SK-N-SH treated with all-trans-retinoic acid at 6 μM for 48 hours (cell line): ENCODE data around the gene GRID1.

Source experiments
- ARNTL ChIP-seq: fragments of 450-650 bp; formaldehyde crosslinking; IDR thresholded peaks from 2 replicates; pipeline ENCODE4 v1.5.0; 2020; ENCODE audit warnings: low read depth, mild to moderate bottlenecking, moderate library complexity, borderline replicate concordance
- CSDC2 ChIP-seq: fragments of 250-450 bp; sonication (Bioruptor Pico); IDR thresholded peaks from 2 replicates; pipeline ENCODE4 v1.5.0; 2020; ENCODE audit warnings: mild to moderate bottlenecking, moderate library complexity
- ISL1 ChIP-seq: fragments of 250-450 bp; sonication (Bioruptor Pico); IDR thresholded peaks from 2 replicates; pipeline ENCODE4 v2.1.2; 2022; ENCODE audit warnings: mild to moderate bottlenecking, moderate library complexity
- RARB ChIP-seq: fragments of 250-450 bp; sonication (Bioruptor Pico); IDR thresholded peaks from 2 replicates; pipeline ENCODE4 v1.8.0; 2021; ENCODE audit warnings: mild to moderate bottlenecking, moderate library complexity
- TOX ChIP-seq: fragments of 250-450 bp; sonication (Bioruptor Pico); IDR thresholded peaks from 2 replicates; pipeline ENCODE4 v1.8.0; 2021; ENCODE audit warnings: mild to moderate bottlenecking, moderate library complexity, borderline replicate concordance
- ZFP30 ChIP-seq: fragments of 450-650 bp; formaldehyde crosslinking; IDR thresholded peaks from 2 replicates; pipeline ENCODE4 v1.5.0; 2022; ENCODE audit warnings: mild to moderate bottlenecking, moderate library complexity
- TF ChIP-seq, protein P1 (sequence below): fragments of 250-450 bp; sonication (Bioruptor Pico); IDR thresholded peaks from 2 replicates; pipeline ENCODE4 v1.5.0; 2020; ENCODE audit warnings: mild to moderate bottlenecking, moderate library complexity

DNA sequence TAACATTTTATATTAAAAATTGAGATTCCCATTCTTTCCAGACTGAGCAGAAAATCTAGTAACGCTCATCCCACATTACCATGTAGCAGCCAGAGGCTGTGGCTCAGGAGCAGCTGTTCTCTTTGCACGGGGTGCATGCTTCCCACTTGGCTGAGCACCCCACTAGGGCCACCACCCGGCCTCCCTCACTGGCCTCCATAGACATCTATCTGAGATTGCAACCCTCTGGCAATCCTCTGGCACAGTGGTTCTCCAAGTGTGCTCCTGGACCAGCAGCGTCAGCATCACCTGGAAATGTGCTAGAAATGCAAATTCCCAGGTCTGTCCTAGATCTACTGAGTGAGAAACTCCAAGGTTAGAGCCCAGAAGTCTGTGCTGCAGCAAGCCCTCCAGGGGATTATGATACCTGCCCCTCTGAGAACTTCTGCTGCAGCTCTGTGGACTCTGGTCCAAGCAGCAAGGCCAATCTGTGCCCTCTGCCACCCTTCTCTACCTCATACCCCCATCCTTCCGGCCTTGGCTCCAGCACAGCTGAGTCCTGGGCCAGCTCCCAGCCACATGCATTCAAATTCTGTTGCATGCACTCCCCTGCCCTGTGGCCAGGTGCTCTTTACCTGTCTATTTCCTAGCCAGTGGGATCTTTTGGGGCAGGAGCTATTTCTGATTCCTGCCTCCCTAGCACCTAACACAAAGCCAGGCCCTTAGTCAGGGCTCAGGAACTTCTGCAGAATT is 301.5 kb downstream of the GRID1 start:
- TF ChIP-seq ISL1 (CRISPR knock-in tag): no peak
- TF ChIP-seq ARNTL (CRISPR knock-in tag): no peak
- TF ChIP-seq, protein P1, sequence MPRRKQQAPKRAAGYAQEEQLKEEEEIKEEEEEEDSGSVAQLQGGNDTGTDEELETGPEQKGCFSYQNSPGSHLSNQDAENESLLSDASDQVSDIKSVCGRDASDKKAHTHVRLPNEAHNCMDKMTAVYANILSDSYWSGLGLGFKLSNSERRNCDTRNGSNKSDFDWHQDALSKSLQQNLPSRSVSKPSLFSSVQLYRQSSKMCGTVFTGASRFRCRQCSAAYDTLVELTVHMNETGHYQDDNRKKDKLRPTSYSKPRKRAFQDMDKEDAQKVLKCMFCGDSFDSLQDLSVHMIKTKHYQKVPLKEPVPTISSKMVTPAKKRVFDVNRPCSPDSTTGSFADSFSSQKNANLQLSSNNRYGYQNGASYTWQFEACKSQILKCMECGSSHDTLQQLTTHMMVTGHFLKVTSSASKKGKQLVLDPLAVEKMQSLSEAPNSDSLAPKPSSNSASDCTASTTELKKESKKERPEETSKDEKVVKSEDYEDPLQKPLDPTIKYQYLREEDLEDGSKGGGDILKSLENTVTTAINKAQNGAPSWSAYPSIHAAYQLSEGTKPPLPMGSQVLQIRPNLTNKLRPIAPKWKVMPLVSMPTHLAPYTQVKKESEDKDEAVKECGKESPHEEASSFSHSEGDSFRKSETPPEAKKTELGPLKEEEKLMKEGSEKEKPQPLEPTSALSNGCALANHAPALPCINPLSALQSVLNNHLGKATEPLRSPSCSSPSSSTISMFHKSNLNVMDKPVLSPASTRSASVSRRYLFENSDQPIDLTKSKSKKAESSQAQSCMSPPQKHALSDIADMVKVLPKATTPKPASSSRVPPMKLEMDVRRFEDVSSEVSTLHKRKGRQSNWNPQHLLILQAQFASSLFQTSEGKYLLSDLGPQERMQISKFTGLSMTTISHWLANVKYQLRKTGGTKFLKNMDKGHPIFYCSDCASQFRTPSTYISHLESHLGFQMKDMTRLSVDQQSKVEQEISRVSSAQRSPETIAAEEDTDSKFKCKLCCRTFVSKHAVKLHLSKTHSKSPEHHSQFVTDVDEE: no peak
- TF ChIP-seq CSDC2: no peak
- TF ChIP-seq RARB (CRISPR knock-in tag): no peak
- no peak for TF ChIP-seq ZFP30
- TF ChIP-seq TOX (CRISPR knock-in tag): no peak
